HUDEP-2 (cell line): Measurements from ENCODE around the gene ACAP2.
"Not testable (repeated sequence)": the region's sequence is repeated elsewhere in the genome, so short reads cannot be mapped to it uniquely, and the experiment has no call there.

Experiments
- DNase-seq, 76 experiments: peaks; one replicate each; lab custom pipeline; 2025; ENCODE audit not compliant: unreplicated experiment in 76 of 76; lab: John Stamatoyannopoulos, UW

Gene ACAP2

GRCh38 chr3:195395208-195395816 is 47.5 kb downstream of the ACAP2 start:
- no peak for DNase-seq

- no peak for DNase-seq
These were observed 48.1 kb downstream of the ACAP2 start for GRCh38 chr3:195394700-195395099.

GRCh38 chr3:195394024-195394423 is 48.8 kb downstream of the ACAP2 start:
- DNase-seq: no peak

GRCh38 chr3:195388380-195388779 is 54.4 kb downstream of the ACAP2 start:
- no peak for DNase-seq

GRCh38 chr3:195386739-195387138 is 56.1 kb downstream of the ACAP2 start:
- DNase-seq: no peak

GRCh38 chr3:195385526-195385925 is 57.3 kb downstream of the ACAP2 start:
- no peak for DNase-seq

GRCh38 chr3:195384952-195385351 is 57.9 kb downstream of the ACAP2 start:
- DNase-seq: no peak

GRCh38 chr3:195372220-195372619 is 70.6 kb downstream of the ACAP2 start:
- DNase-seq: no peak

GRCh38 chr3:195366200-195366925 is 76.5 kb downstream of the ACAP2 start:
- DNase-seq: no peak

GRCh38 chr3:195365371-195365770 is 77.4 kb downstream of the ACAP2 start:
- no peak for DNase-seq

GRCh38 chr3:195357797-195358196 is 85.0 kb downstream of the ACAP2 start:
- DNase-seq: not testable (repeated sequence)

GRCh38 chr3:195356151-195357086 is 86.4 kb downstream of the ACAP2 start:
- no peak for DNase-seq

GRCh38 chr3:195354009-195354408 is 88.8 kb downstream of the ACAP2 start:
- not testable (repeated sequence) for DNase-seq

GRCh38 chr3:195352895-195353488 is 89.8 kb downstream of the ACAP2 start:
- DNase-seq: no peak

- DNase-seq: no peak
These were observed 94.2 kb downstream of the ACAP2 start for GRCh38 chr3:195348426-195349115.

- DNase-seq: no peak
These were observed 105.1 kb downstream of the ACAP2 start for GRCh38 chr3:195337747-195338146.

- no peak for DNase-seq
These were observed 107.9 kb downstream of the ACAP2 start for GRCh38 chr3:195334967-195335366.

GRCh38 chr3:195319060-195319459 is 123.8 kb downstream of the ACAP2 start:
- no peak for DNase-seq

- no peak for DNase-seq
These were observed 130.1 kb downstream of the ACAP2 start for GRCh38 chr3:195312714-195313113.

GRCh38 chr3:195307711-195308110 is 135.1 kb downstream of the ACAP2 start:
- no peak for DNase-seq
